ENCODE measurements around the gene LRP8.

DNA sequence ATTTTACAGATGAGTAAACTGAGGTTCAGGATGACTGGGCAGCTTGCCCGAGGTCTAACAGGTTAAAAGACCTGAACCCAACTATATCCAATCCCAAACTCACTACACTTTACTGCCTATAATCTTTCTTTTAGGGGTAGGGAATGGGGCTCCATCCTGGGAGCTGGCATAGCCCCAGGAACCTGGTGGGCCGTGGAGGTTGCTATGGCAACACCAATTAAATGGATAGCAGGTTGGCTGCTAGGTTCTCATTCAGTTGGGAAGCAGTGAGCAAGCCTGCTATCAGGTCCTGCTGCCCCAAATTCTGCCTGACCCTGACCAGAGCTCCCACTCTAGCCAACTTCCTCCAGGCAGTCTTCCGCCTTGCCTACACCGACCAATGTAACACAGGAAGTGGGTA, 40.9 kb downstream of the LRP8 start:
- TF ChIP-seq EZH2 (IDR thresholded peaks at IDR 0.05; ENCODE audit: insufficient read depth, poor library complexity, severe bottlenecking) (no peak), EZH2phosphoT487 (IDR thresholded peaks at IDR 0.05; ENCODE audit: insufficient read depth, low read depth) (no peak)

Measured in GM23248 (cell line).